Astrocyte of the cerebellum (primary cell): ENCODE measurements around the gene NUP205.

Experiments used
- DNase-seq: peaks from one replicate; pipeline ENCODE4 v3.0.0-alpha.2; 2011; ENCODE audit warnings: low read depth
- H3K4me3 ChIP-seq: 2 replicates; pipeline ENCODE4 v1.5.1; 2011; ENCODE audit warnings: mild to moderate bottlenecking, low read depth, low read length, moderate library complexity
- in situ Hi-C: cut with HindIII; loops from 2 replicates; pipeline ENCODE4 v1.10.0; 2017; ENCODE audit warnings: low sequenced_read_pairs
- TF ChIP-seq, protein P1 (sequence below): IDR thresholded peaks from 2 replicates; pipeline ENCODE4 v1.5.1; 2012; ENCODE audit warnings: low read length, low read depth, moderate library complexity, mild to moderate bottlenecking; ENCODE audit errors: missing control alignments

The NUP205 gene

DNA sequence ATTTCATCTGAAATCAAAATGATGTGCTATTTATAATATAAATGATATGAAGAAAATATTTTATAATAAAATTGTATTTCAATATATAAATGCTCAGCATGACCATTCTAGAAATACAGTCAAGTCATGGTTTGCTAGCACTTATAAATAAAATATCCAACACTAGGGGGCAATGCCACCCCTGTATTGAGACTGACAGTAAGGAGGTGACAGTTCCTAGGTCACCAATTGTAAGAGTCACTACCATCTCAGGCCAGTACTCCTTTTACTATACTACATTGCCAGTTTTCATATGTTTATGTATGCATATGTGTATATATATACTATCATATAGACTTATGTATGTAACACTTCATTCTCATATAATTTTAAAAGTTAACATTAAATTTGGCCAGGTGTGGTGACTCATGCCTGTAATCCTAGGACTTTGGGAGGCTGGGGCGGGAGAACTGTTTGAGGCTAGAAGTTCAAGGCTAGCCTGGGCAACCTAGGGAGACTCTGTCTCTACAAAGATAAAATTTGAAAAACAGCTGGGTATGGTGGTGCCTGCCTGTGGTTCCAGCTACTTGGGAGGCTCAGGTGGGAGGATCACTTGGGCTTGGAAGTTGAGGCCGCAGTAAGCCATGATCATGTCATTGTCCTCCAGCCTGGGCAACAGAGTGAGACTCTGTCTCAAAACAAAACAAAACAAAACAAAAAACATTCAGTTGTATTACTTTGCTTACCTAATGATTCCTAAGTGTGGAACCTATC lies 45.4 kb upstream of the NUP205 start:
- H3K4me3 ChIP-seq = no peak overlapping the region
- DNase-seq = no peak
- TF ChIP-seq, protein P1, sequence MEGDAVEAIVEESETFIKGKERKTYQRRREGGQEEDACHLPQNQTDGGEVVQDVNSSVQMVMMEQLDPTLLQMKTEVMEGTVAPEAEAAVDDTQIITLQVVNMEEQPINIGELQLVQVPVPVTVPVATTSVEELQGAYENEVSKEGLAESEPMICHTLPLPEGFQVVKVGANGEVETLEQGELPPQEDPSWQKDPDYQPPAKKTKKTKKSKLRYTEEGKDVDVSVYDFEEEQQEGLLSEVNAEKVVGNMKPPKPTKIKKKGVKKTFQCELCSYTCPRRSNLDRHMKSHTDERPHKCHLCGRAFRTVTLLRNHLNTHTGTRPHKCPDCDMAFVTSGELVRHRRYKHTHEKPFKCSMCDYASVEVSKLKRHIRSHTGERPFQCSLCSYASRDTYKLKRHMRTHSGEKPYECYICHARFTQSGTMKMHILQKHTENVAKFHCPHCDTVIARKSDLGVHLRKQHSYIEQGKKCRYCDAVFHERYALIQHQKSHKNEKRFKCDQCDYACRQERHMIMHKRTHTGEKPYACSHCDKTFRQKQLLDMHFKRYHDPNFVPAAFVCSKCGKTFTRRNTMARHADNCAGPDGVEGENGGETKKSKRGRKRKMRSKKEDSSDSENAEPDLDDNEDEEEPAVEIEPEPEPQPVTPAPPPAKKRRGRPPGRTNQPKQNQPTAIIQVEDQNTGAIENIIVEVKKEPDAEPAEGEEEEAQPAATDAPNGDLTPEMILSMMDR = peak; percentile 51
- in situ Hi-C loops = no loop called here

DNA sequence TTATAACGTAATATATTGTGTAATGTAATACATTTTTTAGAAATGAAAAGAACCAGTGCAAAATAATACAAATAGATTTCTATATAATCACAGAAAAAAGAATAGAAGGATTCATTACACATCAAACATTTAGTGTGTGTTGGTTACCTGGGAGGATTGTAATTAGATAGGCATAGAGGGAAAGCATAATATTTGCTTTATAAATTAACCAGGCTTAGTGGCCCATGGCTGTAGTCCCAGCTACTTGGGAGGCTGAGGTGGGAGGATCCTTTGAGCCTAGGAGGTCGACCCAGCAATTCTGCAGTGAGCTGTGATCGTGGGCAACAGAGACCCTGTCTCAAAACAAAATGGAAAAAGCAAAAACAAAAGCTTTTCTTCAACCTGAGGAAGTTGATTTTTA lies 42.9 kb upstream of the NUP205 start:
- in situ Hi-C loops = no loop called here
- no peak overlapping the region for H3K4me3 ChIP-seq
- no peak for DNase-seq
- TF ChIP-seq, protein P1 = no peak

DNA sequence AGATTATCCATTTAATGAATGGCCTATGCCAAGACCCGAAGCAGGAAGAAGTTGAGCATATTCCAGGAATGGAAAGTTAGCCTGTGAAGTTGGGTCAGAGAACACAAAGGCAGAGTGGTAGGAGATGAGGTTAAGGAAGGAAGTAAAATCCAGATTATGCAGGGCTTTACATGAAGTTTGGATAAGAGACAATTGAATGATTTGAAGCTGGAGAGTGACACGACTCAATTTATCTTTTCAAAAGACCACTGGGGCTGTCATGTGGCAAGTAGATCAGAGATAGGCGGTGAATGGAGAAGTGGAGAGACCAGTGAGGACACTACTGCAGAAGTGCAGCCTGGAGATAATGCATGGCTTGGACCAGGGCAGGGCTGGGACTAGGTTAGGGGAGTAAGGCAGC lies 40.7 kb upstream of the NUP205 start:
- TF ChIP-seq, protein P1 = no peak

DNA sequence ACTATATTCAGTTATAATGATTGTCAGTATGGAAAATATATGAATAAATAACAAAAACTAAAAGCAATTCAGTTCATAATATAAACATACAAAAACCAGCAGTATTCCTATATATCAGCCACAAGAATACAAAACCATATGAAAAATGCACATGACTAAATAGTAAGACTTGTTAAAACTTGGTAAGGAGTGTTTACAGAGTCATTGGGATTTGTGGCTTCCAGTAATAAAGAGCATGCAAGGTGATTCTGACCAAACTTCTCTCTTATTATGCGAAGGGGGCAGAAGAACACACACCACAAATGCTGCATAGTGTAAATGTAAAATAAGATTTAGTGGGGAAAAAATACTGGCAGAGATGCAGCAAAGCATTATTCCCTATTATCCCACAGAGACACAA lies 39.0 kb upstream of the NUP205 start:
- in situ Hi-C loops = no loop called here
- no peak overlapping the region for H3K4me3 ChIP-seq
- TF ChIP-seq, protein P1 = no peak
- no peak for DNase-seq

More for the DNA sequence above, 40.7 kb upstream of the NUP205 start:
- H3K4me3 ChIP-seq = no peak overlapping the region
- no peak for DNase-seq
- in situ Hi-C loops = no loop called here

DNA sequence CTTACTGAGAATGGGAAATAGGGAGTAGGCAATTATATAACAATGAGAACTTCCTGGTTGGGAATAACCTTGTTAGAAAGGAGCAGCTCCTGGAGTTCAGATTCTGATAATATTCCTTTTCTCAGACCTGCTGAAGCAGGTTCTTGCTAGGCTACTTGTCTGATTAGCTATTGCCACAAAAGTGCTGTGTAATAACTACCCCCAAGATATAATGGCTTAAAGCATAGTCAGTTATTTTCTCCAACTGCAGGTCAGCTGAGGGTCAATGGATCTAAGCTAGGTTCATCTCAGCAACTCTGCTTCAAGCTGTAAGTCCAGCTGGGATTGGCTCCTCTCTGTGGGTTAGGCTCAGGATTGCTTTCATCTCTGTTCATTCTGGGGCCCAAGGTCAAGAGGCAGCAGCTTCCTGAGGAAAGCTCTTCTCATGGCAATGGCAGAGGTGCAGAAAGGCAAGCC lies 38.5 kb upstream of the NUP205 start:
- DNase-seq = no peak
- in situ Hi-C loops = no loop called here
- H3K4me3 ChIP-seq = no peak overlapping the region
- TF ChIP-seq, protein P1 = no peak

DNA sequence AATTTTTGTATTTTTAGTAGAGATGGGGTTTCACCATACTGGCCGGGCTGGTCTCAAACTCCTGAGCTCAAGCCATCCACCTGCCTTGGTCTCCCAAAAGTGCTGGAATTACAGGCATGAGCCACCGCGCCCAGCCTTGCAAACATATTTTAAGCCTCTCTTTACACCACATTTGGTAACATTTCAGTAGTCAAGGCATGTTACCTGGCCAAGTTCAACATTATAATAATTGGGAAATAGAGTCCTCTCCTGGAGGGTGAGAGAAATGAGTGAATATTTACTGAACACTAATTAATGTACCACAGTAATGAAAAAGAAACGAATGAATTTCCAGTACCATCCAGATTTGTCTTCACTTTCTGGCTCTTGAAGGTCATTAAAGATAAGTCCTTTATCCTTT lies 37.8 kb upstream of the NUP205 start:
- TF ChIP-seq, protein P1 = no peak
- H3K4me3 ChIP-seq = no peak overlapping the region
- in situ Hi-C loops = no loop called here
- no peak for DNase-seq
